ENCODE measurements around the gene C1S.

DNA sequence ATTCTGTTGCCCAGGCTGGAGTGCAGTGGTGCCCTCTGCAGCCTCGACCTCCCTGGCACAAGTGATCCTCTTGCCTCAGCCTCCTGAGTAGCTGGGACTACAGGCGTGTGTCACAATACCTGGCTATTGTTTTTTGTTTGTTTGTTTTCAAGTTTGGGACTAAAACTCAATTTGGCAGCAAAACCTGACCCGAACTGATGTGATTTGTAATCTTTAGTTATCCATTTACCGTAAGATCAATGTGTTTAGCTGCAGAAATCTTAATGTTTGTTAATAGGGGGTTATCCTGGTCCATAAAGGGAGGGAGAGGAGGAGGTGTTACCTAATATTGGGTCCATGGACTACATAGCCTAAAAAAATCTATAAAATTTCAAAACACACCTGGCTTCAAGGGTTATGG, 738 bp upstream of the C1S start:
- no peak for TF ChIP-seq EZH2 (optimal IDR thresholded peaks at IDR 0.05; ENCODE audit: low read depth, low read length)
- TF ChIP-seq, protein P1, sequence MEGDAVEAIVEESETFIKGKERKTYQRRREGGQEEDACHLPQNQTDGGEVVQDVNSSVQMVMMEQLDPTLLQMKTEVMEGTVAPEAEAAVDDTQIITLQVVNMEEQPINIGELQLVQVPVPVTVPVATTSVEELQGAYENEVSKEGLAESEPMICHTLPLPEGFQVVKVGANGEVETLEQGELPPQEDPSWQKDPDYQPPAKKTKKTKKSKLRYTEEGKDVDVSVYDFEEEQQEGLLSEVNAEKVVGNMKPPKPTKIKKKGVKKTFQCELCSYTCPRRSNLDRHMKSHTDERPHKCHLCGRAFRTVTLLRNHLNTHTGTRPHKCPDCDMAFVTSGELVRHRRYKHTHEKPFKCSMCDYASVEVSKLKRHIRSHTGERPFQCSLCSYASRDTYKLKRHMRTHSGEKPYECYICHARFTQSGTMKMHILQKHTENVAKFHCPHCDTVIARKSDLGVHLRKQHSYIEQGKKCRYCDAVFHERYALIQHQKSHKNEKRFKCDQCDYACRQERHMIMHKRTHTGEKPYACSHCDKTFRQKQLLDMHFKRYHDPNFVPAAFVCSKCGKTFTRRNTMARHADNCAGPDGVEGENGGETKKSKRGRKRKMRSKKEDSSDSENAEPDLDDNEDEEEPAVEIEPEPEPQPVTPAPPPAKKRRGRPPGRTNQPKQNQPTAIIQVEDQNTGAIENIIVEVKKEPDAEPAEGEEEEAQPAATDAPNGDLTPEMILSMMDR (IDR thresholded peaks at IDR 0.05; ENCODE audit: low read length), result no peak
